ENCODE data around the gene MYO1D. TPM values are rescaled to one million over a fixed set of nuclear protein-coding genes. Genes with fewer than 3 reads are reported as not detected.

Gene MYO1D
- total and polyA plus RNA-seq, 2 donors (not counting 3 experiments of a cell fraction or from before 2014, with no cell fraction given), result 37.8 to 85.5 TPM

- no peak overlapping the region for H3K4me3 ChIP-seq (replicated peaks in 1 of 3; ENCODE audit: insufficient read depth in 1 of 3, low read depth in 1 of 3, low read length in 3 of 3)
- no TSS peak for BruUV-seq (replicated peaks)
- DNase-seq (ENCODE audit: low read depth, low spot score), result no peak
- intact Hi-C loops (cut with micrococcal nuclease), result no loop called here
- peaks cover 0 to 2% of the 10 kb centered on the region in 2 experiments for H3K36me3 ChIP-seq (ENCODE audit: control insufficient read depth in 2 of 2, extremely low read depth in 1 of 2, insufficient read depth in 2 of 2, low read length in 2 of 2)
- dilution Hi-C loops (cut with MboI; ENCODE audit: extremely low pct_ligation_motif_present, low sequenced_read_pairs), result no loop called here
- ChIA-PET CTCF (no interaction called here), POLR2A (no interaction called here)
- no peak overlapping the region for H2AFZ ChIP-seq (ENCODE audit: low read depth, low read length)
- TF ChIP-seq JUN (IDR thresholded peaks at IDR 0.05; ENCODE audit: borderline replicate concordance, insufficient read depth, insufficient read length, low read depth) (no peak), GATA2 (IDR thresholded peaks at IDR 0.05; ENCODE audit: insufficient read depth, insufficient read length, low read depth, low read length) (no peak), MAX (IDR thresholded peaks at IDR 0.05; ENCODE audit: insufficient read depth, insufficient read length) (no peak), POLR2A (IDR thresholded peaks at IDR 0.05; ENCODE audit: low read depth, low read length) (no peak), FOS (IDR thresholded peaks at IDR 0.05; ENCODE audit: borderline replicate concordance, insufficient read depth, low read length) (no peak), POLR2AphosphoS5 (IDR thresholded peaks at IDR 0.05; ENCODE audit: insufficient read depth, low read depth, low read length) (no peak), EZH2 (IDR thresholded peaks at IDR 0.05; ENCODE audit: borderline replicate concordance, low read depth, low read length, severe bottlenecking) (no peak), MYC (IDR thresholded peaks at IDR 0.05; ENCODE audit: low read depth, low read length) (no peak), CTCF (IDR thresholded peaks at IDR 0.05; ENCODE audit: extremely low read depth in 1 of 2, insufficient read depth in 1 of 2, low read depth in 1 of 2, low read length in 2 of 2) (no peak)
- H3K79me2 ChIP-seq (ENCODE audit: control insufficient read depth, insufficient read depth, low read length), result no peaks in the 10 kb centered on the region
- no peak for FAIRE-seq
- H3K27ac ChIP-seq (ENCODE audit: insufficient read depth, low read depth, low read length), result no peak overlapping the region
- no peak overlapping the region for H3K9ac ChIP-seq (replicated peaks; ENCODE audit: extremely low read depth, insufficient read depth, low read length)
- no peaks in the 10 kb centered on the region for H3K9me3 ChIP-seq (replicated peaks; ENCODE audit: control insufficient read depth, insufficient read depth, low read length)
- no peaks in the 10 kb centered on the region for H3K27me3 ChIP-seq (ENCODE audit: control insufficient read depth in 2 of 2, insufficient read depth in 2 of 2, low read length in 2 of 2)
- no peaks in the 10 kb centered on the region for H3K4me1 ChIP-seq (ENCODE audit: control insufficient read depth, extremely low read depth, insufficient read depth, low read length)
- no peaks in the 10 kb centered on the region for H3K9me1 ChIP-seq (replicated peaks; ENCODE audit: control insufficient read depth, extremely low read depth, insufficient read depth, low read length)
- no peak overlapping the region for H3K4me2 ChIP-seq (ENCODE audit: insufficient read depth, low read length)
- no peaks in the 10 kb centered on the region for H4K20me1 ChIP-seq (replicated peaks; ENCODE audit: control insufficient read depth, extremely low read depth, insufficient read depth, low read length)
Measured at GRCh38 chr17:32567511-32567910, 309.4 kb downstream of the MYO1D start.
